ENCODE measurements around the gene NDUFB3.
"Not testable (repeated sequence)": the region's sequence is repeated elsewhere in the genome, so short reads cannot be mapped to it uniquely, and the experiment has no call there.

NDUFB3 gene

DNA sequence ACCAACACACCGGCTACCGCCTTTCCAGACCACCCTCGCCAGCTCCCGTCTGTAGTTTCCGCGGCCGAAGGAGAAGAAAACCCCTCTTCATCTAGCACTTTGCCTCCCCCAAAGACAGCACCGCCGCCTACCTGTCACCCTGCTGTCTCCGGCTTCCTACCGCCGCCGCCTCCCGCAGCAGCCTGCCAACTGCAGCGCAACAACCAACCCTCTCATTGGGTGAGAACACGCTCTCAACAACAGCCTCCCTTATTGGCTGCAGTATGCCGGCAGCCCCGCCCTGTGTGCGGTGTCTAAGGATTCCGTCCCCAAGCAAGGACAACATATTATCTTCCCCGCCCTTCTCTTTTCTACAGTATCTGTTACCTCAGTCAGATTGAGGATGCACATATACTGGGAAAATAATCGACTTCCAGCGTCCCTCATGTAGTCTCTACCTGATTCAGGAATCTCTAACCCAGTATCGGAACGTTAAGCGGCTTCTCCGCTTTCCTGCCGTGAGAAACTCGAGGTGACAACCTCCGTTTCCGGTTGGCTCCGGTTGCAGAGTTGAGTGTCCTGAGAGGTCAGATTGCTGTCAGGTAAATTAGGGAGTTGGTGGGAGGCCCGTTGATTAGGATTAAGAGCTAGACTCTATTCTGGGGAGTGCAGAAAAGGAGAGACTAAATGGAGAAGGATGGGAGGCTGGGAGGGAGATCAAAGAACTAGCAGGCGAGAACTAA, at the start of gene NDUFB3, which contains the start of gene HYCC2:
TSS of gene NDUFB3 (plus strand) at position 523 of the 722 bp plus-strand sequence. CDS start 6,882 bp downstream, outside the sequence.
TSS of gene HYCC2 (minus strand) at position 193 of the 722 bp plus-strand sequence. CDS start 47,662 bp downstream, outside the sequence.
- H3K4me3 ChIP-seq (ENCODE audit: low read depth, low read length): peak within 1 kb of the TSS; percentile 96
- no peaks in the 10 kb centered on the region for H3K36me3 ChIP-seq (ENCODE audit: control insufficient read depth, insufficient read depth, low read length)
- no peaks in the 10 kb centered on the region for H3K27me3 ChIP-seq (ENCODE audit: control insufficient read depth, insufficient read depth, low read length)
- H3K9me3 ChIP-seq (ENCODE audit: control insufficient read depth, insufficient read depth, low read length): no peaks in the 10 kb centered on the region
- H3K9ac ChIP-seq (ENCODE audit: low read depth, low read length): peak within 1 kb of the TSS; percentile 96
- no peaks in the 10 kb centered on the region; the same call in 1 of the 2 replicates for H3K4me1 ChIP-seq (ENCODE audit: control insufficient read depth, insufficient read depth, low read length)
- peak within 1 kb of the TSS; percentile 87 for H3K27ac ChIP-seq (ENCODE audit: low read depth, low read length)

DNA sequence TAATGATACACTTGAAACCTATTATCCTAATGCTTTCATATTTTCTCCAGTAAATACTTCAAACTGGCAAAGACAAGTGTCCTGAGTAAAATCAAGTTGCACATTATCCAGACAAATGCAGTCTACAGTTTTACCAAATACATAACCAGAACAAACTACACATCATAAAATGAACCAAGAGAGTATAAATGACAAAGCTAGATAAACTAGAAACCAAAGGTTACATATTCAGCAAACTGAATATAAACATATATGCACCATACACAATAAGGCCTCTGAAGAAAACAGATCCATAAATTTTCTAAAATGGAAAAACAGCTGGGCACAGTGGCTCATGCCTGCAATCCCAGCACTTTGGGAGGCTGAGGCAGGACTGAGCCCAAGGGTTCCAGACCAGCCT, 47.3 kb upstream of the NDUFB3 start:
- Histone ChIP-seq H3K4me3 (ENCODE audit: low read depth, low read length) (no peak overlapping the region), H3K27ac (ENCODE audit: low read depth, low read length) (no peak overlapping the region), H3K27me3 (ENCODE audit: control insufficient read depth, insufficient read depth, low read length) (no peaks in the 10 kb centered on the region)

DNA sequence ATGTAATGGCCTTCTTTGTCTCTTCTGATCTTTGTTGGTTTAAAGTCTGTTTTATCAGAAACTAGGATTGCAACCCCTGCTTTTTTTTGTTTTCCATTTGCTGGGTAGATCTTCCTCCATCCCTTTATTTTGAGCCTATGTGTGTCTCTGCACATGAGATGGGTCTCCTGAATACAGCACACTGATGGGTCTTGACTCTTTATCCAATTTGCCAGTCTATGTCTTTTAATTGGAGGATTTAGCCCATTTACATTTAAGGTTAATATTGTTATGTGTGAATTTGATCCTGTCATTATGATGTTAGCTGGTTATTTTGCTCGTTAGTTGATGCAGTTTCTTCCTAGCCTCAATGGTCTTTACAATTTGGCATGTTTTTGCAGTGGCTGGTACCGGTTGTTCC, 37.4 kb upstream of the NDUFB3 start:
- H3K4me1 ChIP-seq (ENCODE audit: control insufficient read depth, insufficient read depth, low read length); H3K36me3 ChIP-seq (ENCODE audit: control insufficient read depth, insufficient read depth, low read length); H3K27ac ChIP-seq (ENCODE audit: low read depth, low read length); H3K27me3 ChIP-seq (ENCODE audit: control insufficient read depth, insufficient read depth, low read length); H3K9ac ChIP-seq (ENCODE audit: low read depth, low read length); H3K9me3 ChIP-seq (ENCODE audit: control insufficient read depth, insufficient read depth, low read length); H3K4me3 ChIP-seq (ENCODE audit: low read depth, low read length): not testable (repeated sequence)

More for the DNA sequence above, 47.3 kb upstream of the NDUFB3 start:
- Histone ChIP-seq H3K36me3 (ENCODE audit: control insufficient read depth, insufficient read depth, low read length) (peaks cover 2% of the 10 kb centered on the region; the same call in 1 of the 2 replicates), H3K9me3 (ENCODE audit: control insufficient read depth, insufficient read depth, low read length) (no peaks in the 10 kb centered on the region), H3K9ac (ENCODE audit: low read depth, low read length) (no peak overlapping the region), H3K4me1 (ENCODE audit: control insufficient read depth, insufficient read depth, low read length) (no peaks in the 10 kb centered on the region)

DNA sequence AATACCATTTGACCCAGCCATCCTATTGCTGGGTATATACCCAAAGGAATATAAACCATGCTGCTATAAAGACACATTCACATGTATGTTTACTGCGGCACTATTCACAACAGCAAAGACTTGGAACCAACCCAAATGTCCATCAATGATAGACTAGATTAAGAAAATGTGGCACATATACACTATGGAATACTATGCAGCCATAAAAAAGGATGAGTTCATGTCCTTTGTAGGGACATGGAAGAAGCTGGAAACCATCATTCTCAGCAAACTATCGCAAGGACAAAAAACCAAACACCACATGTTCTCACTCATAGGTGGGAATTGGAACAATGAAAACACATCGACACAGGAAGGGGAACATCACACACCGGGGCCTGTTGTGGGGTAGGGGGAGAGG, 33.4 kb upstream of the NDUFB3 start:
- H3K9ac ChIP-seq (ENCODE audit: low read depth, low read length); H3K36me3 ChIP-seq (ENCODE audit: control insufficient read depth, insufficient read depth, low read length); H3K27me3 ChIP-seq (ENCODE audit: control insufficient read depth, insufficient read depth, low read length); H3K4me1 ChIP-seq (ENCODE audit: control insufficient read depth, insufficient read depth, low read length); H3K9me3 ChIP-seq (ENCODE audit: control insufficient read depth, insufficient read depth, low read length); H3K4me3 ChIP-seq (ENCODE audit: low read depth, low read length); H3K27ac ChIP-seq (ENCODE audit: low read depth, low read length): not testable (repeated sequence)

DNA sequence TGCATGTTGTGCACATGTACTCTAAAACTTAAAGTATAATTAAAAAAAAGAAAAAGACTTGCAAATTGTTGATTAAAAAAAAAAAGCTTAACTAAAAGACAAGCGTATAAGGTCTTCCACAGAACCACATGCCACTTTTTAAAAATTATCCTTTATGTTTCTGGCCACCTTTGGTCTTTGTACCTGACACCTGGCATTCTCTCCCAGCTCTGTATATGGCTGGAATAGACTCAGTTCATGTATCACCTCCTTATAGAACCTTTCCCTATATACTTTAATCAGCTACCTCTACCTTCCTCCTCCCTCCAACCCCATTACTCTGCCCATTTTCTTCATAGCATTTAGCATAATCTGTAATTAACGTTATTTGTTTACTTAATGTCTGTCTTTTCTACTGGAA, 32.9 kb upstream of the NDUFB3 start:
- no peaks in the 10 kb centered on the region for H3K4me1 ChIP-seq (ENCODE audit: control insufficient read depth, insufficient read depth, low read length)
- H3K9ac ChIP-seq (ENCODE audit: low read depth, low read length): no peak overlapping the region
- no peak overlapping the region for H3K27ac ChIP-seq (ENCODE audit: low read depth, low read length)
- no peaks in the 10 kb centered on the region; the same call in 1 of the 2 replicates for H3K9me3 ChIP-seq (ENCODE audit: control insufficient read depth, insufficient read depth, low read length)
- no peaks in the 10 kb centered on the region for H3K36me3 ChIP-seq (ENCODE audit: control insufficient read depth, insufficient read depth, low read length)
- no peak overlapping the region for H3K4me3 ChIP-seq (ENCODE audit: low read depth, low read length)
- H3K27me3 ChIP-seq (ENCODE audit: control insufficient read depth, insufficient read depth, low read length): no peaks in the 10 kb centered on the region

DNA sequence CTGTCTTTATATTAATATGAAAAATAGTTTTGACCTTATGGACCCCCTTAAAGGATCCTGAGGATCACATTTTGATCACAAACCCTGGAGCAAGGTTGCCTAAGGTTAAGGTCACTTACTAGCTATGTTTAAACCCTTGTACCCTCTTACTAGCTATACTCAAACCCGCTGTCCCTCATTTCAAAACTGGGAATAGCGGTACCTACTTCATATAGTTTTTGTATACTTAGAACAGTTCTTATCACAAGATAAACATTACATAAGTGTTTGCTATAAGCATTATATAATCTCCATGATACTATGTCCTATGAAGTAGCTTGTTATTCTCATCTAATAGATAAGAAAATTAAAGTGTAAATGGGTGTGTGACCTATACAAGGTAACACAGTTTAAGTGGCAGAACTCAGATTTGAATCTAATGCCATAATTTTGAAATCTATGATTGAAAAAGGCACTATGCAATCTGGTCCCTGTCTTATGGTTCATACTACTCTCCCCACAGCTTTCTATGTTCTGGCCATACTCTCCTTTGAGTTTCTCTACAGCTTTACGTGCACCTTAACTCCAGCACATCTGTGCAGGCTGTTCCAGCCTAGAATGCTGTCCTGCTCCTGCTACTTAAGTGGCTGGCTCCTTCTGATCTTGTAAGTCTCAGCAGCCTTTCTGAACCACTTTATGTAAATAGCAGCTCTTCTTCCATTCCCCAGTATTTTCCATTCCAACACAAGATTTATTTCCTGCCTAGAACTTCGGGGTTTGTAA, 30.8 kb upstream of the NDUFB3 start:
- Histone ChIP-seq H3K4me1 (ENCODE audit: control insufficient read depth, insufficient read depth, low read length) (no peaks in the 10 kb centered on the region), H3K27ac (ENCODE audit: low read depth, low read length) (no peak overlapping the region)

DNA sequence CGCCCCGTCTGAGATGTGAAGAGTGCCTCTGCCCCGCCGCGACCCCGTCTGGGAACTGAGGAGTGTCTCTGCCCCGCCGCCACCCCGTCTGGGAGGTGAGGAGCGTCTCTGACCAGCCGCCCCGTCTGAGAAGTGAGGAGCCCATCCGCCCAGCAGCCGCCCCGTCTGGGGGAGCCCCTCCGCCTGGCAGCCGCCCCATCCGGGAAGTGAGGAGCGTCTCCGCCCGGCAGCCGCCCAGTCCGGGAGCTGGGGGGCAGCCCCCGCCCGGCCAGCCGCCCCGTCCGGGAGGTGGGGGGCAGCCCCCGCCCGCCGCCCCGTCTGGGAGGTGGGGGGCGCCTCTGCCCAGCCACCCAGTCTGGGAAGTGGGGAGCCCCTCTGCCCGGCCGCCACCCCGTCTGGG, 29.4 kb upstream of the NDUFB3 start:
- not testable (repeated sequence) for H3K9me3 ChIP-seq (ENCODE audit: control insufficient read depth, insufficient read depth, low read length); H3K27ac ChIP-seq (ENCODE audit: low read depth, low read length); H3K4me3 ChIP-seq (ENCODE audit: low read depth, low read length); H3K36me3 ChIP-seq (ENCODE audit: control insufficient read depth, insufficient read depth, low read length); H3K27me3 ChIP-seq (ENCODE audit: control insufficient read depth, insufficient read depth, low read length); H3K9ac ChIP-seq (ENCODE audit: low read depth, low read length); H3K4me1 ChIP-seq (ENCODE audit: control insufficient read depth, insufficient read depth, low read length)

More for the DNA sequence above, 30.8 kb upstream of the NDUFB3 start:
- H3K27me3 ChIP-seq (ENCODE audit: control insufficient read depth, insufficient read depth, low read length): no peaks in the 10 kb centered on the region
- H3K4me3 ChIP-seq (ENCODE audit: low read depth, low read length): no peak overlapping the region
- no peaks in the 10 kb centered on the region for H3K36me3 ChIP-seq (ENCODE audit: control insufficient read depth, insufficient read depth, low read length)
- no peaks in the 10 kb centered on the region; the same call in 1 of the 2 replicates for H3K9me3 ChIP-seq (ENCODE audit: control insufficient read depth, insufficient read depth, low read length)
- no peak overlapping the region for H3K9ac ChIP-seq (ENCODE audit: low read depth, low read length)

DNA sequence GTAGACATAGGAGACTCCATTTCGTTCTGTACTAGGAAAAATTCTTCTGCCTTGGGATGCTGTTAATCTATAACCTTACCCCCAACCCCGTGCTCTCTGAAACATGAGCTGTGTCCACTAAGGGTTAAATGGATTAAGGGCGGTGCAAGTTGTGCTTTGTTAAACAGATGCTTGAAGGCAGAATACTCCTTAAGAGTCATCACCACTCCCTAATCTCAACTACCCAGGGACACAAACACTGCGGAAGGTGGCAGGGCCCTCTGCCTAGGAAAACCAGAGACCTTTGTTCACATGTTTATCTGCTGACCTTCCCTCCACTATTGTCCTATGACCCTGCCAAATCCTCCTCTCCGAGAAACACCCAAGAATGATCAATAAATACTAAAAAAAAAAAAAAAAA, 28.8 kb upstream of the NDUFB3 start:
- H3K9ac ChIP-seq (ENCODE audit: low read depth, low read length); H3K27ac ChIP-seq (ENCODE audit: low read depth, low read length); H3K4me3 ChIP-seq (ENCODE audit: low read depth, low read length); H3K27me3 ChIP-seq (ENCODE audit: control insufficient read depth, insufficient read depth, low read length); H3K4me1 ChIP-seq (ENCODE audit: control insufficient read depth, insufficient read depth, low read length); H3K9me3 ChIP-seq (ENCODE audit: control insufficient read depth, insufficient read depth, low read length); H3K36me3 ChIP-seq (ENCODE audit: control insufficient read depth, insufficient read depth, low read length): not testable (repeated sequence)

DNA sequence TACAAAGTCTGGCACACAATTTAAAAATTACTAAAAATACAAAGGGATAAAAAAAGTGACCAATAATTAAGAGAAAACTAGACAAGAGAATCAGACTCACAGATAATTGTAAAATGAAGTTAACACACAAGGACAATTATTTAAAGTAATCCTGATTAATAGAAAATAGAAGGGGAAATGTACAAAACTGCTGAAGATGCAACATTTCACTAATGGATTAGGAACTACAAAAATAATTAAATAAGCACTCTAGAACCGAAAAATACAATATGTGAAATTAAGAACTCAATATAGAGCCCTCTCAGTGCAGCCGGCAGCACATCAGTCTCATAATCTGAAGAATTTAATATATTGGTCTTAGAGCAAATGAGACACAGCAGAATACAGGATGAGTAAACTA, 24.9 kb upstream of the NDUFB3 start:
- Histone ChIP-seq H3K27ac (ENCODE audit: low read depth, low read length) (no peak overlapping the region), H3K9ac (ENCODE audit: low read depth, low read length) (no peak overlapping the region), H3K27me3 (ENCODE audit: control insufficient read depth, insufficient read depth, low read length) (no peaks in the 10 kb centered on the region), H3K4me3 (ENCODE audit: low read depth, low read length) (no peak overlapping the region), H3K36me3 (ENCODE audit: control insufficient read depth, insufficient read depth, low read length) (no peaks in the 10 kb centered on the region), H3K4me1 (ENCODE audit: control insufficient read depth, insufficient read depth, low read length) (no peaks in the 10 kb centered on the region), H3K9me3 (ENCODE audit: control insufficient read depth, insufficient read depth, low read length) (no peaks in the 10 kb centered on the region)

DNA sequence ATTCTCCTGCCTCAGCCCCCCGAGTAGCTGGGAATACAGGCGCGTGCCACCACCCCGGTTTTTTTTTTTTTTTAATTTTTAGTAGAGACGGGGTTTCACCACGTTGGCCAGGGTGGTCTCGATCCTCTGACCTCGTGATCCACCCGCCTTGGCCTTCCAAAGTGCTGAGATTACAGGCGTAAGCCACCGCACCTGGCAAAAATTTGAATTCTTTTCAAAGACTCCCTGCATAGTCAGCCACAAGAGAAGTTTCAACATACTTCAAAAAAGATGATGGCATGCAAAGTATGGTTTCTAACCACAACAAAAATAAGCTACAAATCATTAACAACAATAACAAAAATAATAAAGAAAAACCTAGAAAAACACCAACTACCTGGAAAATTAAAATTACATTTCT, 22.3 kb upstream of the NDUFB3 start:
- Histone ChIP-seq H3K4me1 (ENCODE audit: control insufficient read depth, insufficient read depth, low read length) (no peaks in the 10 kb centered on the region), H3K36me3 (ENCODE audit: control insufficient read depth, insufficient read depth, low read length) (no peaks in the 10 kb centered on the region), H3K9ac (ENCODE audit: low read depth, low read length) (no peak overlapping the region), H3K9me3 (ENCODE audit: control insufficient read depth, insufficient read depth, low read length) (no peaks in the 10 kb centered on the region), H3K27ac (ENCODE audit: low read depth, low read length) (no peak overlapping the region), H3K27me3 (ENCODE audit: control insufficient read depth, insufficient read depth, low read length) (no peaks in the 10 kb centered on the region), H3K4me3 (ENCODE audit: low read depth, low read length) (no peak overlapping the region)

DNA sequence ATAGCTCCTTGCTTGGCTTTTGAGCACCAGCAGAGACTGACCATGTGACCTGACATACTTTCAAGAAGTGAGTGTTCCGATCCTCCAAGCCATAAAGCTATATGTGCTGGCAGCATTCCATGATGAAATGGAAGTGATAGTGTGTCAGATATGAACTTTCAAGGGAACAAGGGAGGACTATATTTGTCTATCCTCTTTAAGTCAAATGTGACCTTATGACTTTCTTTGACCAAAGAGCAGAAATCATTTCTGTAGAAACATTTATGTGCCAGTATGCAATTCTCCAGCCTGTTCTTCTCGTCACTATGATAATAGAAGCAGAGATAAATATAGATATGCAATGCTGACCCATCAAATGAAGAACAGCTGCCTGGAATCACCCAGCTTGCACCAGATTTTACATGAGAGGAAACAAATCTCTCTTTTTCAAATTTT, 14.7 kb upstream of the NDUFB3 start:
- Histone ChIP-seq H3K27me3 (ENCODE audit: control insufficient read depth, insufficient read depth, low read length) (no peaks in the 10 kb centered on the region), H3K4me3 (ENCODE audit: low read depth, low read length) (no peak overlapping the region), H3K9ac (ENCODE audit: low read depth, low read length) (no peak overlapping the region), H3K36me3 (ENCODE audit: control insufficient read depth, insufficient read depth, low read length) (no peaks in the 10 kb centered on the region), H3K9me3 (ENCODE audit: control insufficient read depth, insufficient read depth, low read length) (no peaks in the 10 kb centered on the region), H3K4me1 (ENCODE audit: control insufficient read depth, insufficient read depth, low read length) (no peaks in the 10 kb centered on the region), H3K27ac (ENCODE audit: low read depth, low read length) (no peak overlapping the region)

Measured in HUES48 (cell line).